Astrocyte (in vitro differentiated cells and primary cell): Measurements from ENCODE around the gene MLN.

Experiments
- CTCF ChIP-seq: IDR thresholded peaks from 2 replicates; pipeline ENCODE4 v1.5.1; 2011; ENCODE audit warnings: low read depth, mild to moderate bottlenecking, inconsistent platforms, low read length, moderate library complexity; ENCODE audit not compliant: insufficient read depth
- EZH2 ChIP-seq: IDR thresholded peaks from 2 replicates; pipeline ENCODE4 v1.6.1; 2012; ENCODE audit warnings: mild to moderate bottlenecking, low read length, inconsistent platforms; ENCODE audit not compliant: insufficient read depth

GRCh38 chr6:33786736-33787135, 17.1 kb downstream of the MLN start:
- TF ChIP-seq CTCF (no peak), EZH2 (no peak)
